GM18526 (cell line): ENCODE data around the gene AKAP17A.

Source experiments
- POLR2A ChIP-seq: IDR thresholded peaks from 3 replicates; pipeline ENCODE4 v1.6.1; 2011; ENCODE audit not compliant: insufficient read length; ENCODE audit errors: extremely low read depth

Gene AKAP17A

GRCh38 chrX:1618689-1619088 is 27.3 kb downstream of the AKAP17A start:
- no peak for TF ChIP-seq POLR2A

GRCh38 chrX:1623691-1624090 is 32.3 kb downstream of the AKAP17A start:
- no peak for TF ChIP-seq POLR2A

- TF ChIP-seq POLR2A: no peak
Measured at GRCh38 chrX:1629244-1629643, 37.8 kb downstream of the AKAP17A start.

GRCh38 chrX:1646009-1646408 is 54.6 kb downstream of the AKAP17A start:
- TF ChIP-seq POLR2A: no peak

GRCh38 chrX:1649621-1650020 is 58.2 kb downstream of the AKAP17A start:
- TF ChIP-seq POLR2A: no peak
